Smooth muscle cell (in vitro differentiated cells): ENCODE data around the gene OR13J1. TPM values are rescaled to one million over a fixed set of nuclear protein-coding genes. Genes with fewer than 3 reads are reported as not detected.

ENCODE experiments used
- DNase-seq: peaks from one replicate; lab custom pipeline; 2025; ENCODE audit not compliant: unreplicated experiment; lab: John Stamatoyannopoulos, UW
- H2AFZ ChIP-seq: fragments of 200-600 bp; sonication (generic); 2 replicates; pipeline ENCODE4 v1.6.0; 2016; ENCODE audit warnings: antibody characterized with exemption, low read depth, mild to moderate bottlenecking
- H3F3A ChIP-seq: fragments of 200-600 bp; sonication (generic); 2 replicates; pipeline ENCODE4 v1.6.0; 2017; ENCODE audit warnings: antibody characterized with exemption, low read depth
- H3K27ac ChIP-seq: fragments of 200-600 bp; sonication (generic); 2 replicates; pipeline ENCODE4 v1.5.1; 2016; ENCODE audit warnings: low read depth, mild to moderate bottlenecking
- H3K27me3 ChIP-seq: fragments of 200-600 bp; sonication (generic); 2 replicates; pipeline ENCODE4 v1.6.1; 2016; ENCODE audit warnings: low read depth, mild to moderate bottlenecking
- H3K36me3 ChIP-seq: fragments of 200-600 bp; sonication (generic); 2 replicates; pipeline ENCODE4 v1.5.1; 2016; ENCODE audit warnings: low read depth
- H3K4me1 ChIP-seq: fragments of 200-600 bp; sonication (generic); 2 replicates; pipeline ENCODE4 v1.5.1; 2016; ENCODE audit warnings: low read depth
- H3K4me2 ChIP-seq: fragments of 200-600 bp; sonication (generic); 2 replicates; pipeline ENCODE4 v1.6.0; 2016; ENCODE audit warnings: mild to moderate bottlenecking
- H3K4me3 ChIP-seq: fragments of 200-600 bp; sonication (generic); 2 replicates; pipeline ENCODE4 v1.5.1; 2016; ENCODE audit warnings: mild to moderate bottlenecking
- H3K79me2 ChIP-seq: fragments of 200-600 bp; sonication (generic); 2 replicates; pipeline ENCODE4 v1.6.0; 2016; ENCODE audit warnings: low read depth, mild to moderate bottlenecking
- H3K9ac ChIP-seq: fragments of 200-600 bp; sonication (generic); 2 replicates; pipeline ENCODE4 v1.6.0; 2016; ENCODE audit warnings: low read depth
- H3K9me3 ChIP-seq: fragments of 200-600 bp; sonication (generic); replicated peaks from 2 replicates; pipeline ENCODE4 v1.5.1; 2016; ENCODE audit warnings: low read depth
- H4K20me1 ChIP-seq: fragments of 200-600 bp; sonication (generic); 2 replicates; pipeline ENCODE4 v1.6.0; 2016; ENCODE audit warnings: low read depth
- WGBS: methylation state at CpG from one replicate; pipeline ENCODE4 v1.1.7; 2016; ENCODE audit warnings: low lambda C conversion rate; 5-methylcytosine and 5-hydroxymethylcytosine counted together
- polyA plus RNA-seq: library from polyadenylated mRNA; unstranded; fragments of >200 nt; fragmentation: Nextera tagmentation; extraction: Ambion mirVana; gene quantifications from 2 replicates; pipeline ENCODE4 v1.2.1, GENCODE V29; 2016
- total RNA-seq: library from RNA; depleted of rRNA; stranded (reverse); fragments of >200 nt; gene quantifications from 2 replicates; pipeline ENCODE4 v1.2.3, GENCODE V29; 2014
- TF ChIP-seq, protein P1 (sequence below): fragments of 200-600 bp; sonication (generic); IDR thresholded peaks from 2 replicates; pipeline ENCODE4 v1.5.1; 2017; ENCODE audit warnings: borderline replicate concordance, mild to moderate bottlenecking, antibody characterized with exemption; ENCODE audit not compliant: insufficient read depth, poor library complexity, severe bottlenecking

The OR13J1 gene
- total and polyA plus RNA-seq, 2 experiments from 2014 or later: not detected

DNA sequence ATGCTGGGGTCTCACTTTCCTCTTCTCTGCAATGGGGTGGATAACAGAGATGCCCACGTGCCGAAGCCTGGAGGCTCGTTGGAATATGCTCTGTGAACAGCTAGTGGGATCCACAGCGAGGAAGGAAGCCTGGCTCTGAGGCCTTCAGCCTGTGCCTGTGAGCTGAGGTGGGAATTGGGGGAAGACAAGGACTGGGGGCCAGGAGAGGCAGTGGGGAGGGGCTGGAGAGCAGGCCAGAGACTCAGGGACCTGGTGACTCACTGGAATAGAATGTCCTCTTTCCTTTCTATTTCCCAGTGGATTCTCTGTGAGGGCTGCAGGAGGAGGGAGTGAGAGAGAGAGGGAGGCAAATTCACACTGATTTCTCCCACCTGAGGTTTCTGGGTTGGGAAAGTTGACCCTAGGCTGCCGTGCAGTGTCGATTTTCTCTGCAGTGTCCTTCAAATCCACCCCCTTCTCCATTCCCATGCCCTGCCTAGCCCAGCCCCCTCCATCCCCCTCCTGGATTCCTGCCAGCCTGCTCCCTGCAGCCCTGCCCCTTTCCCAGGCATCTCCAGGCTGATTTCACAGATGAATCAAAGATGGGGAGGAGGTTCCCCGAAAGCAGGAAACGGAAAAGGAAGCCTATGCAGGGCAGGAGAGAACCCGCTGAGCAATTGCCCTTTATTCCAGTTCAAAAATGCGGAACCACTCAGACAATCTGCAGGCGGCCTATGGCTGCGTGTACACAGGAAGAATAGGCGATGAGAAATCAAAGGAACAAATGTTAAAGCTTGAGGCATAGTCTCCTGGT is 37.7 kb upstream of the OR13J1 start:
- Histone ChIP-seq H3K36me3 (no peaks in the 10 kb centered on the region), H3K79me2 (no peaks in the 10 kb centered on the region), H3K4me2 (peak overlapping the region; percentile 68), H3K4me3 (no peak overlapping the region), H2AFZ (peak overlapping the region; percentile 16), H4K20me1 (no peaks in the 10 kb centered on the region), H3F3A (peaks cover 12% of the 10 kb centered on the region), H3K4me1 (peaks cover 26% of the 10 kb centered on the region), H3K27ac (peak overlapping the region; percentile 66), H3K9ac (no peak overlapping the region), H3K9me3 (no peaks in the 10 kb centered on the region), H3K27me3 (no peaks in the 10 kb centered on the region)
- 30% methylated on average over 13 of the region's 13 CpGs for WGBS
- DNase-seq: no peak
- TF ChIP-seq, protein P1, sequence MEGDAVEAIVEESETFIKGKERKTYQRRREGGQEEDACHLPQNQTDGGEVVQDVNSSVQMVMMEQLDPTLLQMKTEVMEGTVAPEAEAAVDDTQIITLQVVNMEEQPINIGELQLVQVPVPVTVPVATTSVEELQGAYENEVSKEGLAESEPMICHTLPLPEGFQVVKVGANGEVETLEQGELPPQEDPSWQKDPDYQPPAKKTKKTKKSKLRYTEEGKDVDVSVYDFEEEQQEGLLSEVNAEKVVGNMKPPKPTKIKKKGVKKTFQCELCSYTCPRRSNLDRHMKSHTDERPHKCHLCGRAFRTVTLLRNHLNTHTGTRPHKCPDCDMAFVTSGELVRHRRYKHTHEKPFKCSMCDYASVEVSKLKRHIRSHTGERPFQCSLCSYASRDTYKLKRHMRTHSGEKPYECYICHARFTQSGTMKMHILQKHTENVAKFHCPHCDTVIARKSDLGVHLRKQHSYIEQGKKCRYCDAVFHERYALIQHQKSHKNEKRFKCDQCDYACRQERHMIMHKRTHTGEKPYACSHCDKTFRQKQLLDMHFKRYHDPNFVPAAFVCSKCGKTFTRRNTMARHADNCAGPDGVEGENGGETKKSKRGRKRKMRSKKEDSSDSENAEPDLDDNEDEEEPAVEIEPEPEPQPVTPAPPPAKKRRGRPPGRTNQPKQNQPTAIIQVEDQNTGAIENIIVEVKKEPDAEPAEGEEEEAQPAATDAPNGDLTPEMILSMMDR: no peak

DNA sequence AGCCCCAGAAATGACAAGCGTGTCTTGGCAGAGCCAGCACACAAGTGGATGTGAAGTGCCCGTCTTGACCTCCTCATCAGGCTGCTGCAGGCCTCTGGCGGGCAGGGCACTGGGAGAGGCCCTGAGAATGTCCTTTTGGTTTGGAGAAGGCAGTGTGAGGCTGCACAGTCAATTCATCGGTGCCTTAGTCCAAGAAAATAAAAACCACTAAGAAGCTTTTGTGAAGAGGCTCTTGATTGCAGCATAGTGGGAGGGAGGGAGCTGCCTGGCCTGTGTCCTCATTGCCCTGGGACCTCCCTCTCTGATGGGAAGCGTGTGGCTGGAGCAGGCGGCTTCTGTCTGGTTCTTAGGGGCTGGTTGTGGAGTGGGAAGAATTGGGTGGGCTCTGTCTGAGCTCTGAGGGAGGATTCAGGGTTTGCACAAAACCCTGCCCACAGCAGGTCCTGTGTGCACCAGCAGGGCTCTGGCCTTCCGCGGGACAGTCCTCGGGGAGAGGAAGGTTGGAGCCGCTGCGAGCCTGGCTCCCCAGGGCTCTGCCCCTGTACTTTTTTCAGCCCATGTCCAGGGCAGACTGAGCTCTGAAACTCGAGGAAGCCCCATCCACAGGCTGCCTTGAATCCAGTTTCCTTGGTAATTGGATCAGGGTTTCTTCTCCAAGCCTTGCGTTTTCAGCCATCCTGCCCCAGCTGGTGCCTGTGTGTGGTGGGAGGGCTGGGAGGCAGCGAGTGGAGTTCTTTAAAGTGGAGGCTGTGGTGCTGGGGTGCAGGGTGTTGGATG is 36.9 kb upstream of the OR13J1 start:
- Histone ChIP-seq H3K9ac (no peak overlapping the region), H3F3A (peaks cover 12% of the 10 kb centered on the region), H3K27me3 (no peaks in the 10 kb centered on the region), H3K9me3 (no peaks in the 10 kb centered on the region), H3K79me2 (no peaks in the 10 kb centered on the region), H3K4me2 (peak overlapping the region; percentile 68), H3K4me3 (no peak overlapping the region), H3K4me1 (peaks cover 26% of the 10 kb centered on the region), H3K27ac (peak overlapping the region; percentile 66), H2AFZ (peak overlapping the region; percentile 10), H4K20me1 (no peaks in the 10 kb centered on the region), H3K36me3 (no peaks in the 10 kb centered on the region)
- no peak for DNase-seq
- TF ChIP-seq, protein P1: no peak
- WGBS: 40% methylated on average over 14 of the region's 14 CpGs

DNA sequence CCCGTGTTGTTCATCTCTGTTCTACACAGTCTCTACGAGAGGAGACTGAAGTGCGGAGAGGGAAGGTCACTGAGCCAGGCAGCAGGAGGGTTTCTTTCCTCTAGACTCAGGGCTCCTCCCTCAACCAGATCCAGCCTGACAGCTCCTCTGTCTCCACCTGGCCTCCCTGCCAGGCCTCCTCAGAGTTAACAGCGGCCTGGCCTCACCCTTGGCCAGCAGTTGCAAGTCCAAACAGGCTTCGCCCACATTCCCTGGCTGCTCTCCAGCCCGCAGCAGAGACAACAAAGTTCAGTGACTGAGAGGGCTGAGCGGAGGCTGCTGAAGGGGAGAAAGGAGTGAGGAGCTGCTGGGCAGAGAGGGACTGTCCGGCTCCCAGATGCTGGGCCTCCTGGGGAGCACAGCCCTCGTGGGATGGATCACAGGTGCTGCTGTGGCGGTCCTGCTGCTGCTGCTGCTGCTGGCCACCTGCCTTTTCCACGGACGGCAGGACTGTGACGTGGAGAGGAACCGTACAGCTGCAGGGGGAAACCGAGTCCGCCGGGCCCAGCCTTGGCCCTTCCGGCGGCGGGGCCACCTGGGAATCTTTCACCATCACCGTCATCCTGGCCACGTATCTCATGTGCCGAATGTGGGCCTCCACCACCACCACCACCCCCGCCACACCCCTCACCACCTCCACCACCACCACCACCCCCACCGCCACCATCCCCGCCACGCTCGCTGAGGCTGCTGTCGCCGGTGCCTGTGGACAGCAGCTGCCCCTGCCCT is 35.9 kb upstream of the OR13J1 start, which contains the start of gene HRCT1:
HRCT1 (plus strand) TSS at position 291 of the 768 bp plus-strand sequence; CDS start at position 377, 86 bp downstream.
- peaks cover 26% of the 10 kb centered on the region for H3K4me1 ChIP-seq
- DNase-seq: no peak
- H2AFZ ChIP-seq: peak within 1 kb of the TSS; percentile 10
- no peaks in the 10 kb centered on the region for H3K79me2 ChIP-seq
- H3F3A ChIP-seq: peaks cover 12% of the 10 kb centered on the region
- H3K9me3 ChIP-seq: no peaks in the 10 kb centered on the region
- no peak within 1 kb of the TSS for H3K9ac ChIP-seq
- H3K27me3 ChIP-seq: no peaks in the 10 kb centered on the region
- H3K4me3 ChIP-seq: no peak within 1 kb of the TSS
- WGBS: 69% methylated on average over 22 of the region's 30 CpGs
- peak within 1 kb of the TSS; percentile 68 for H3K4me2 ChIP-seq
- TF ChIP-seq, protein P1: no peak
- peak within 1 kb of the TSS; percentile 66 for H3K27ac ChIP-seq
- no peaks in the 10 kb centered on the region for H3K36me3 ChIP-seq
- H4K20me1 ChIP-seq: no peaks in the 10 kb centered on the region
